Central memory CD8-positive, alpha-beta T cell (primary cell): Measurements from ENCODE around the gene NKG7.
"Not testable (repeated sequence)": the region's sequence is repeated elsewhere in the genome, so short reads cannot be mapped to it uniquely, and the experiment has no call there.

Experiments
- ATAC-seq: fragments of 150-1000 bp; cut with Tn5 transposase; replicated peaks from 2 replicates; pipeline ENCODE4 v1.10.0; 2022; ENCODE audit warnings: mild to moderate bottlenecking, moderate FRiP score, moderate number of reproducible peaks; ENCODE audit not compliant: poor library complexity, severe bottlenecking; ENCODE audit errors: extremely low read depth
- DNase-seq, 2 donors: peaks; one replicate each; pipeline ENCODE4 v3.0.0; 2021; ENCODE audit warnings: low spot score in 2 of 2
- H3K27ac Mint-ChIP-seq: one replicate; pipeline ENCODE4 v1.8.0; 2022; ENCODE audit warnings: low read depth, mild to moderate bottlenecking, moderate library complexity, mixed read lengths
- H3K27me3 Mint-ChIP-seq: one replicate; pipeline ENCODE4 v1.8.0; 2022; ENCODE audit warnings: mixed read lengths
- H3K36me3 Mint-ChIP-seq: one replicate; pipeline ENCODE4 v1.8.0; 2022; ENCODE audit warnings: mild to moderate bottlenecking, moderate library complexity, mixed read lengths; ENCODE audit not compliant: insufficient read depth
- H3K4me1 Mint-ChIP-seq: one replicate; pipeline ENCODE4 v1.8.0; 2022; ENCODE audit warnings: mixed read lengths
- H3K4me3 Mint-ChIP-seq: one replicate; pipeline ENCODE4 v1.8.0; 2022; ENCODE audit warnings: mild to moderate bottlenecking, moderate library complexity, mixed read lengths
- H3K9me3 Mint-ChIP-seq: one replicate; pipeline ENCODE4 v1.8.0; 2022; ENCODE audit warnings: mixed read lengths

NKG7 gene

DNA sequence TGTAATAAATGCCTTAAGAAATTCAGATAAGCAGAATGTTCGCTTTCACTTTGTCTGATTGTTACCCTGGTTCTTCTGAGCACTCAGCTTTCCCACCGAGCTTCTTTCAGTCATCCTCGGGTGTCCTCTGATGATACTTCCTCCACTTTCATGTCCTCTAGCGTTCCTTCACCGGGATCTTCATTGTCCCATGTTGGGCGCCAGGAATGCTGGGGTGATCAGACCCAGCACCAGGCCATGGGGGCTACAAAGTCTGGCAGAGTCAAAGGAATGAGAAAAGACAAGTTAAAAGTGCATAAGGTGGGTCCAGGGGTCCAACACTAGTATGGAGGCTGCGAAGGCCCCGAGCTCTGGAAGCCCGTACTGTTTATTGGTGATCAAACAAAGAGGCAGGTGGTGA lies 29.7 kb upstream of the NKG7 start:
- peaks cover 7% of the 10 kb centered on the region for H3K4me1 Mint-ChIP-seq
- no peak overlapping the region for H3K27ac Mint-ChIP-seq
- ATAC-seq = no peak
- no peaks in the 10 kb centered on the region for H3K27me3 Mint-ChIP-seq
- no peak overlapping the region for H3K4me3 Mint-ChIP-seq
- H3K9me3 Mint-ChIP-seq = peaks cover 8% of the 10 kb centered on the region
- no peaks in the 10 kb centered on the region for H3K36me3 Mint-ChIP-seq
- DNase-seq = no peak

DNA sequence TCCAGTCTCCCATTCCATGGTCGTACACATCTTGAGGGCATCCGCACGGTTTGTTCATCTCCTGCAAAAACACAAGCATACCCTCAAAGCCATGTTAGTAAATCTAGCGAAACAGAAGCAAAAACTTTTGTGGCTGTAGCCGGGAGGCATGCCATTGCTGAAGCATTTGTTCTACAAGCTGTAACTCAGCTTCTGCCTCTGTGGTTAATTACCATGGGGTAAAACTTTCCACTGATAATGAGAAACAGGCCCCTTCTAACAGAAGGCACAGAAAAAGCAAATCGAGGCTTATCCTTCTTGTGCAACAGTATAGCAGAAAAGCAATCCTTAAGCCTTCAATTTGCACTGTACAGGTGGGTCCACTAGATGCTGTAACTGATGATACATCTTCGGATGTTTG lies 27.5 kb upstream of the NKG7 start:
- not testable (repeated sequence) for H3K27ac Mint-ChIP-seq, H3K4me3 Mint-ChIP-seq, DNase-seq, H3K36me3 Mint-ChIP-seq, H3K9me3 Mint-ChIP-seq, ATAC-seq, H3K27me3 Mint-ChIP-seq
- peaks cover 12% of the 10 kb centered on the region for H3K4me1 Mint-ChIP-seq

DNA sequence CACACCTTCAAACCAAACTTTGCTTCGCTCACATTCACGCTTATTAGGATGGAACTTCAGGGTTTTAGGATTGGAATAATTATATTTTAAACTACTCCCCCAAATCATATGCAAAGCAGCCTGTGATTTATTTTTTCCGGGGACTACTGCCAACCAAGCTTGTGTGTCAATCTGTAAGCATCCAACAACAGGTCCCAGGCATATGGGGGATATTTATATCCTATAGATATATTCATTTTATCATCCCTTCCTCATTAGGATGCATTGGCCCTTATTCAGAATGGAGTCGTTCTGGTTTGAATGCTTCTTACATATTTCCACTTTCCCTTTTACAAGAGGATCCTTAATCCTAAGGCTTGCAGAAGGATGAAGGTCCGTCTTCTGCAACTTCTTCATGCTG lies 26.8 kb upstream of the NKG7 start:
- peaks cover 3% of the 10 kb centered on the region for H3K36me3 Mint-ChIP-seq

DNA sequence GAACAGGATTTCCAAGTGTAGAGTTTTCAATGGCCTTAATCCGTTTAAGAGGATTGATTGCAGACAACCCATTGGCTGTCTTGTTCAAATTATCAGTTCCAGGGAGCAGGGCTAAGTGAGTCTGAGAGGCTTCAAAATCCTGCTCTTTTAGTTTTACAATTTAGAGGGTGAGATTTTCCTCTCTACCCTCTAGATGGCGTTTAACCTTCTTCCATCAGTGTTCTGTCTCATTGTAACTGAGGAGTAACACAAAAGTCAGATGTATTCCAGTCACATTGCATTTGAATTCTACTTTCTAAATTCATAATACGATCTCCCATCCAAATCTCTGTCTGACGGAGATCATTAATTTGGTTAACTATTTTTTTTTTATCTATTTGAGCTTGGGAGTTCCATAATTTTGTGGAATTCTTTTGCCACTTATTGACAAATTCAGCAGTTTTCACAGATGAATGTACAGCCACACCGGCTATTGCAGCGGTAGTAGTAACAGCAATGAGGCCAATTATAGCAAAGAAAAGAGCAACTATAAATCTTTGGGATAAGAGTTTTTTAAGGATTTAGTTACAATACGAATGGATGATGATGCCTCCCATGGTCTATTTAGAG lies 25.7 kb upstream of the NKG7 start:
- H3K36me3 Mint-ChIP-seq = peaks cover 3% of the 10 kb centered on the region
- peaks cover 8% of the 10 kb centered on the region for H3K9me3 Mint-ChIP-seq
- H3K4me1 Mint-ChIP-seq = peaks cover 24% of the 10 kb centered on the region

More for the DNA sequence above, 26.8 kb upstream of the NKG7 start:
- DNase-seq (no peak), ATAC-seq (no peak)
- H3K27me3 Mint-ChIP-seq = no peaks in the 10 kb centered on the region
- peaks cover 19% of the 10 kb centered on the region for H3K4me1 Mint-ChIP-seq
- no peak overlapping the region for H3K4me3 Mint-ChIP-seq
- H3K27ac Mint-ChIP-seq = no peak overlapping the region
- H3K9me3 Mint-ChIP-seq = peaks cover 8% of the 10 kb centered on the region

DNA sequence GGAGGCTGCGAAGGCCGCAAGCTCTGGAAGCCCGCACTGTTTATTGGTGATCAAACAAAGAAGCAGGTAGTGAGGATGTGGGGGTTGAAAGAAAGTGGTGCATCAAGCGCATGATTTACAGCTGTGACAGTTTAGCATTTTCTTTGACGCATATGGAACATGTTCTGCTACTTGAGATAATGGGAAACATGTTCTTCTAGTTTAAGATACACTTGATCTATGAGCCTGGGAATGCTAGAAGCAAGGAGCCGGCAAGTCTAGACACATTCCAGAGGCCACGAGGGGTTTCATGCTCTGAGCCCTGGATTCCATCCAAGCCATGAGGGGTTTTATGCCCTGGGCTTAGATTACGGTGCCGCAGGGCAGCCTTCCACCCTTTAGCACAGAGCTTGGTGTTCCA lies 25.0 kb upstream of the NKG7 start:
- H3K36me3 Mint-ChIP-seq, H3K4me3 Mint-ChIP-seq, H3K27me3 Mint-ChIP-seq, DNase-seq, ATAC-seq, H3K9me3 Mint-ChIP-seq, H3K27ac Mint-ChIP-seq: not testable (repeated sequence)
- H3K4me1 Mint-ChIP-seq = peaks cover 24% of the 10 kb centered on the region

More for the DNA sequence above, 25.7 kb upstream of the NKG7 start:
- Mint-ChIP-seq H3K27ac (peak overlapping the region; percentile 44), H3K27me3 (no peaks in the 10 kb centered on the region), H3K4me3 (no peak overlapping the region)
- ATAC-seq (no peak), DNase-seq (no peak)

DNA sequence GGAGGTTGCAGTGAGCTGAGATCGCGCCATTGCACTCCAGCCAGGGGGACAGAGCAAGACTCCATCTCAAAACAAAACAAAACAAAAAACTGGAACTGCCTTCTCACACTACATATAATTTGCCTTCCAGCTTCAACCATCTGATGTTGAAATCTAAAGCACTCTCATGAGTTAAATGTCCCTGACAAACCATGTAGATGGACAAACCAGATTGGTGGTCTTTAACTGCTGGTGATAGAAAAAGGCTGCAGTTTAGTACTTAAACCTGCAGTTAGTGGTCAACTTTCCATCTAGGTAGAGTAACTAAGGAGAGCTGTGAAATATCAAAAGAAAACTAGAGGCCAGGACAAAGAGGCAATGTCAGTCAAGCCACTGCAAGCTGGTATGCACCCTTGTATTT lies 23.7 kb upstream of the NKG7 start:
- H3K27me3 Mint-ChIP-seq = no peaks in the 10 kb centered on the region
- no peaks in the 10 kb centered on the region for H3K9me3 Mint-ChIP-seq
- H3K4me3 Mint-ChIP-seq = no peak overlapping the region
- H3K27ac Mint-ChIP-seq = peak overlapping the region; percentile 98
- H3K4me1 Mint-ChIP-seq = peaks cover 28% of the 10 kb centered on the region
- peaks cover 3% of the 10 kb centered on the region for H3K36me3 Mint-ChIP-seq
- DNase-seq = no peak
- no peak for ATAC-seq

GRCh38 chr19:51394050-51394836 lies 21.8 kb upstream of the NKG7 start:
- Mint-ChIP-seq H3K4me1 (peaks cover 45% of the 10 kb centered on the region), H3K27ac (peak overlapping the region; percentile 98), H3K27me3 (no peaks in the 10 kb centered on the region), H3K36me3 (peaks cover 7% of the 10 kb centered on the region), H3K9me3 (no peaks in the 10 kb centered on the region), H3K4me3 (peak overlapping the region; percentile 80)
- ATAC-seq (peak; percentile 76), DNase-seq (peak; percentile 69 to 86)

- ATAC-seq = no peak
- H3K36me3 Mint-ChIP-seq = peaks cover 7% of the 10 kb centered on the region
- H3K4me1 Mint-ChIP-seq = peaks cover 50% of the 10 kb centered on the region
- no peaks in the 10 kb centered on the region for H3K27me3 Mint-ChIP-seq
- H3K9me3 Mint-ChIP-seq = no peaks in the 10 kb centered on the region
- peak overlapping the region; percentile 32 for H3K4me3 Mint-ChIP-seq
- DNase-seq = no peak
- no peak overlapping the region for H3K27ac Mint-ChIP-seq
Observed at GRCh38 chr19:51392701-51393100, 20.2 kb upstream of the NKG7 start.

DNA sequence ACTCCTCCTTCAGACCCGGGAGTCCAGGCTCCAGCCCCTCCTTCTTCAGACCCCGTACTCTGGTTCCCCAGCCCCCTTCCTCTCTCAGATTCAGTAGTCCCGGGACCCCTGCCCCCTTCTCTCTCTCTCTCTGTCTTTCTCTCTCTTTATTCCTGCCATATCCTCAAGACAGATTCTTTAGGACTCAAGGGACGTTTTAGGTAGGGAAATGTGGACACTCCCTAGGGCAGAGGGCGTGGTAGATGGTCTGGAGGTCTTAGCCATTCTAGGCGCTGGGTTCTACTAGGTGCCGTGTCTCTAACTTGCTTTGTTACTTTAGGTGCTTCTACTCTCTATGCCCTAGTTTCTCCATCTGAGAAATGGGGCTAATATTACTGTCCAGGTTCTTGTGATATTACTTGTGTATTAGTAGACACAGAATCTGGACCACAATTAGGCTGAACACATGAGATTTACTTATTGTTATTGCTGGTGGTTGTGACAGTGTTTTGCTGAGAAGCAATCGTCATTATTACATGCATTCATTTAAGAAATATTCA lies 18.7 kb upstream of the NKG7 start:
- DNase-seq (no peak), ATAC-seq (no peak)
- Mint-ChIP-seq H3K36me3 (peaks cover 9% of the 10 kb centered on the region), H3K4me3 (peak overlapping the region; percentile 64), H3K9me3 (no peaks in the 10 kb centered on the region), H3K27me3 (no peaks in the 10 kb centered on the region), H3K4me1 (peaks cover 61% of the 10 kb centered on the region), H3K27ac (peak overlapping the region; percentile 91)

DNA sequence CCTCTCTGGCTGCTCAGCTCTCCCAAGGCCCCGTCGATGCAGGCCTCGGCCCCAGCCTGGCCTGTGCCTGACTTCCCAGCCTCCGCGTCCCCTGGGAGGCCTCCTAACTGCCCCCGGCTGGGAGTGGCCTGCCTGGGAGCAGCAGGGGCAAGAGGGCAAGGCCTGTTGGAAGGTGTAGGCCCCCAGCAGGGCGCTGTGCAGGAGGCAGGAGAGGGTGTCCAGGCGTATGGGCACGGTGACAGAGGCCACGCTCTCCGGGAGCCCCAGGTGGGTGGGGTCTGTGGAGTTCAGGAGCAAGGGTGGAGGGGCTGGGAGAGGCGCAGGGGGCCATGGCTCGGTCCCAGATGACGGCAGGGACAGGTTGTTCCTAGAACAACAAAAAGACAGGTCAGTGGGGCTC lies 16.7 kb upstream of the NKG7 start:
- Mint-ChIP-seq H3K9me3 (no peaks in the 10 kb centered on the region), H3K27me3 (no peaks in the 10 kb centered on the region), H3K27ac (peak overlapping the region; percentile 92), H3K36me3 (peaks cover 6% of the 10 kb centered on the region), H3K4me3 (peak overlapping the region; percentile 39), H3K4me1 (peaks cover 48% of the 10 kb centered on the region)
- DNase-seq (no peak), ATAC-seq (no peak)

GRCh38 chr19:51387924-51388389 lies 15.5 kb upstream of the NKG7 start, which contains the start of gene LIM2:
LIM2 (minus strand) TSS chr19:51387974; CDS start chr19:51387443, 531 bp downstream.
- Mint-ChIP-seq H3K9me3 (no peaks in the 10 kb centered on the region), H3K4me1 (peaks cover 44% of the 10 kb centered on the region), H3K27ac (peak within 1 kb of the TSS; percentile 92), H3K4me3 (peak within 1 kb of the TSS; percentile 90), H3K27me3 (no peaks in the 10 kb centered on the region), H3K36me3 (peaks cover 6% of the 10 kb centered on the region)
- ATAC-seq (no peak), DNase-seq (no peak)

GRCh38 chr19:51386882-51387520 lies 14.5 kb upstream of the NKG7 start:
- H3K36me3 Mint-ChIP-seq = peaks cover 6% of the 10 kb centered on the region
- peaks cover 44% of the 10 kb centered on the region for H3K4me1 Mint-ChIP-seq
- no peaks in the 10 kb centered on the region for H3K9me3 Mint-ChIP-seq
- DNase-seq (no peak), ATAC-seq (peak; percentile 97)
- peak overlapping the region; percentile 90 for H3K4me3 Mint-ChIP-seq
- H3K27me3 Mint-ChIP-seq = no peaks in the 10 kb centered on the region
- H3K27ac Mint-ChIP-seq = peak overlapping the region; percentile 92
